Ishikawa (cell line): ENCODE data around the gene MYOZ2.

Source experiments
- EGR1 ChIP-seq: IDR thresholded peaks from 2 replicates; pipeline ENCODE4 v1.6.1; 2012
- EP300 ChIP-seq: IDR thresholded peaks from 2 replicates; pipeline ENCODE4 v1.6.1; 2012; ENCODE audit warnings: borderline replicate concordance
- TF ChIP-seq, protein P1 (sequence below): IDR thresholded peaks from 2 replicates; pipeline ENCODE4 v1.6.1; 2012; ENCODE audit warnings: low read depth, mild to moderate bottlenecking

DNA sequence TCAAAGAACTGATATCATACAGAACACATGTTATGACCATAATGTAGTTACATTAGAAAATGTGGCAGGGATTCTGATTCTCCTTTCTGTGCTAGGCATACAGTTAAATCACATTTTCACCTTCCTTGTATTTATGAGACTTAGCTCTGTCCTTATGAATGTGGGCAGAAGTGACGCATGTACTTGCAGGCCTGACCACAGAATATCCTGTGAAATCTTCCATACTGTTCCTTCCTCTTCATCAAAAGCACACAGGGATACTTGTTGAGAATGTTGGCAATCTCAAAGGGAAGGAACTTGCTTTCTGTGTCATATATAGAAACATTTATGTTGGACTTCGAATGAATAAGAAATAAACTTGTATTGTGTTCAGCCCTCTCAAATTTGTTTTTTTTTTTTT lies 17.2 kb upstream of the MYOZ2 start:
- no peak for TF ChIP-seq EGR1
- TF ChIP-seq, protein P1, sequence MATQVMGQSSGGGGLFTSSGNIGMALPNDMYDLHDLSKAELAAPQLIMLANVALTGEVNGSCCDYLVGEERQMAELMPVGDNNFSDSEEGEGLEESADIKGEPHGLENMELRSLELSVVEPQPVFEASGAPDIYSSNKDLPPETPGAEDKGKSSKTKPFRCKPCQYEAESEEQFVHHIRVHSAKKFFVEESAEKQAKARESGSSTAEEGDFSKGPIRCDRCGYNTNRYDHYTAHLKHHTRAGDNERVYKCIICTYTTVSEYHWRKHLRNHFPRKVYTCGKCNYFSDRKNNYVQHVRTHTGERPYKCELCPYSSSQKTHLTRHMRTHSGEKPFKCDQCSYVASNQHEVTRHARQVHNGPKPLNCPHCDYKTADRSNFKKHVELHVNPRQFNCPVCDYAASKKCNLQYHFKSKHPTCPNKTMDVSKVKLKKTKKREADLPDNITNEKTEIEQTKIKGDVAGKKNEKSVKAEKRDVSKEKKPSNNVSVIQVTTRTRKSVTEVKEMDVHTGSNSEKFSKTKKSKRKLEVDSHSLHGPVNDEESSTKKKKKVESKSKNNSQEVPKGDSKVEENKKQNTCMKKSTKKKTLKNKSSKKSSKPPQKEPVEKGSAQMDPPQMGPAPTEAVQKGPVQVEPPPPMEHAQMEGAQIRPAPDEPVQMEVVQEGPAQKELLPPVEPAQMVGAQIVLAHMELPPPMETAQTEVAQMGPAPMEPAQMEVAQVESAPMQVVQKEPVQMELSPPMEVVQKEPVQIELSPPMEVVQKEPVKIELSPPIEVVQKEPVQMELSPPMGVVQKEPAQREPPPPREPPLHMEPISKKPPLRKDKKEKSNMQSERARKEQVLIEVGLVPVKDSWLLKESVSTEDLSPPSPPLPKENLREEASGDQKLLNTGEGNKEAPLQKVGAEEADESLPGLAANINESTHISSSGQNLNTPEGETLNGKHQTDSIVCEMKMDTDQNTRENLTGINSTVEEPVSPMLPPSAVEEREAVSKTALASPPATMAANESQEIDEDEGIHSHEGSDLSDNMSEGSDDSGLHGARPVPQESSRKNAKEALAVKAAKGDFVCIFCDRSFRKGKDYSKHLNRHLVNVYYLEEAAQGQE = no peak
- no peak for TF ChIP-seq EP300
